ENCODE results near the gene SLC25A13.

GRCh38 chr7:96322373-96322695 lies 436 bp upstream of the SLC25A13 start:
- TF ChIP-seq CTCF (conservative IDR thresholded peaks at IDR 0.05) (no peak), ZFX (IDR thresholded peaks at IDR 0.05) (no peak)
